Astrocyte of the spinal cord (primary cell): Measurements from ENCODE around the gene CINP.
A peak's percentile ranks its signal among the peaks of the same experiment; 100 is the strongest.
"Not testable (repeated sequence)": the region's sequence is repeated elsewhere in the genome, so short reads cannot be mapped to it uniquely, and the experiment has no call there.

Source experiments
- DNase-seq: peaks from one replicate; pipeline ENCODE4 v3.0.0; 2011; ENCODE audit warnings: low read depth, low spot score
- H3K4me3 ChIP-seq: 2 replicates; pipeline ENCODE4 v1.5.1; 2011; ENCODE audit warnings: low read depth, mild to moderate bottlenecking, low read length, moderate library complexity
- in situ Hi-C: cut with HindIII; loops from 2 replicates; pipeline ENCODE4 v1.10.0; 2017; ENCODE audit warnings: low sequenced_read_pairs
- TF ChIP-seq, protein P1 (sequence below): IDR thresholded peaks from 2 replicates; pipeline ENCODE4 v1.5.1; 2012; ENCODE audit warnings: low read depth, mild to moderate bottlenecking, low read length, inconsistent platforms

Gene CINP

GRCh38 chr14:102314242-102315011 is 48.3 kb downstream of the CINP start:
- TF ChIP-seq, protein P1, sequence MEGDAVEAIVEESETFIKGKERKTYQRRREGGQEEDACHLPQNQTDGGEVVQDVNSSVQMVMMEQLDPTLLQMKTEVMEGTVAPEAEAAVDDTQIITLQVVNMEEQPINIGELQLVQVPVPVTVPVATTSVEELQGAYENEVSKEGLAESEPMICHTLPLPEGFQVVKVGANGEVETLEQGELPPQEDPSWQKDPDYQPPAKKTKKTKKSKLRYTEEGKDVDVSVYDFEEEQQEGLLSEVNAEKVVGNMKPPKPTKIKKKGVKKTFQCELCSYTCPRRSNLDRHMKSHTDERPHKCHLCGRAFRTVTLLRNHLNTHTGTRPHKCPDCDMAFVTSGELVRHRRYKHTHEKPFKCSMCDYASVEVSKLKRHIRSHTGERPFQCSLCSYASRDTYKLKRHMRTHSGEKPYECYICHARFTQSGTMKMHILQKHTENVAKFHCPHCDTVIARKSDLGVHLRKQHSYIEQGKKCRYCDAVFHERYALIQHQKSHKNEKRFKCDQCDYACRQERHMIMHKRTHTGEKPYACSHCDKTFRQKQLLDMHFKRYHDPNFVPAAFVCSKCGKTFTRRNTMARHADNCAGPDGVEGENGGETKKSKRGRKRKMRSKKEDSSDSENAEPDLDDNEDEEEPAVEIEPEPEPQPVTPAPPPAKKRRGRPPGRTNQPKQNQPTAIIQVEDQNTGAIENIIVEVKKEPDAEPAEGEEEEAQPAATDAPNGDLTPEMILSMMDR, result peak; percentile 89
- peak overlapping the region; percentile 42 for H3K4me3 ChIP-seq
- peak; percentile 84 for DNase-seq
- in situ Hi-C loops, result no loop called here

DNA sequence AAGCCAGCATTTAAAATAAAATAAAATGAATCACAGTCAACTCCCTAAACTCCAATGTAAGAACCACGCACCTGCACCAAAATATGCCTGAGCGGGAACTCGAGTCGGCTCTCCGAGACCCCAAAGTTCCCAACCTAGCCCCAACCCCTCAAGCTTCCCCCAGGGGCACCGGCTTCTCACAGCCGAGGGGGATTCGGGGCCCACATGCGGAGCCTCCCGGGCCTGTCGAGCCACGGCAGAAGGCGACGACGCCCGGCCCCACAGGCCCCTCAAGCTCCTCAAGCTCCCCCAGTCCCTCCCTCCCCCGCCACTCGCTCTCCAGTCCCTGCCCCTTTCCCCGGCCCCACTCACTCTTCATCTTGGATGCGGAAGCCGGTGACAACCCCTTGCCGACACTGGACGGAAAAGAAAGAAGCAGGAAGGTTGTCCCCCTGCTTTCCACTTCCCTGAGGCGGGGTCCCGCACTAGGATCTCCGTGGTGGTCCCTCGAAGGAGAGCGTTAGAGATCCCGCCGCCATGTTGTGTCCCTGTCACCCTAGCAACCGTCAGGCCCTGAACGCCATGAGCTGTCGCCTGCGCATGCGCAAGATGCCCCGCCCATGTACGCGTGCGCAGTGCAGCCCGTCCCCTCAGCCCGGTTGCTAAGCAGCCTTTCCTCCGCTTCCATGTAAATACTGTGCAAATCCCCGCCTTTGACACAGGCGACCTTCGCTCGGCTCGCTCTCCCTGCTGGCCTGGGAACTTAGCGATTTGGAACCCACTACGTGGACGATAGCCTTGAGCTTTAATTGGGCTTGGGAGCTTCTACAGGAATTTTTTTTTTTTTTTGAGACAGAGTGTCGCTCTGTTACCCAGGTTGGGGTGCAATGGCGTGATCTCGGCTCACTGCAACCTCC is 57.8 kb downstream of the CINP start, which contains the start of gene MOK:
Gene MOK, minus strand, starts transcription at position 554 of the 896 bp plus-strand sequence. Its CDS starts 196 bp downstream, at position 358.
- TF ChIP-seq, protein P1, result no peak
- peak within 1 kb of the TSS; percentile 92 for H3K4me3 ChIP-seq
- in situ Hi-C loops, result no loop called here
- DNase-seq, result peak; percentile 97

GRCh38 chr14:102303664-102304063 is 59.0 kb downstream of the CINP start:
- no peak for DNase-seq
- TF ChIP-seq, protein P1, result no peak
- in situ Hi-C loops, result no loop called here
- peak overlapping the region; percentile 4 for H3K4me3 ChIP-seq

GRCh38 chr14:102298303-102299070 is 64.2 kb downstream of the CINP start:
- DNase-seq, H3K4me3 ChIP-seq, in situ Hi-C loops: not testable (repeated sequence)
